ENCODE data around the gene GCKR.

GCKR gene

DNA sequence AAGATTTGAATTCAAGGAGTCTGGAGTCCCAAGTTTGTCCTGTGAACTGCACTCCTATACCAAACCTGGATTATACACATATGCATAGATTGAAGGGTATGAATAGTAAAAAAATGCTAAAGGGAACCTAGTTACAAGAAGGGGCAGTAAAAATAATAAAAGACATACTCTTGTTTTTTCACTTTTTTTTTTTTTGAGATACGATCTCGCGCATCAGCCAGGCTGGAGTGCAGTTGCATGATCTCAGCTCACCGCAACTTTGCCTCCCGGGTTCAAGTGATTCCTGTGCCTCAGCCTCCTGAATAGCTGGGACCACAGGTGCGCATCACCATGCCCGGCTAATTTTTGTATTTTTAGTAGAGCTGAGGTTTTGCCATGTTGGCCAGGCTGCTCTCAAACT is 32.2 kb upstream of the GCKR start:
- TF ChIP-seq POLR2A (IDR thresholded peaks at IDR 0.05; ENCODE audit: extremely low read depth, insufficient read length) (no peak), MYC (IDR thresholded peaks at IDR 0.05; ENCODE audit: low read depth, low read length) (no peak)
- TF ChIP-seq, protein P1, sequence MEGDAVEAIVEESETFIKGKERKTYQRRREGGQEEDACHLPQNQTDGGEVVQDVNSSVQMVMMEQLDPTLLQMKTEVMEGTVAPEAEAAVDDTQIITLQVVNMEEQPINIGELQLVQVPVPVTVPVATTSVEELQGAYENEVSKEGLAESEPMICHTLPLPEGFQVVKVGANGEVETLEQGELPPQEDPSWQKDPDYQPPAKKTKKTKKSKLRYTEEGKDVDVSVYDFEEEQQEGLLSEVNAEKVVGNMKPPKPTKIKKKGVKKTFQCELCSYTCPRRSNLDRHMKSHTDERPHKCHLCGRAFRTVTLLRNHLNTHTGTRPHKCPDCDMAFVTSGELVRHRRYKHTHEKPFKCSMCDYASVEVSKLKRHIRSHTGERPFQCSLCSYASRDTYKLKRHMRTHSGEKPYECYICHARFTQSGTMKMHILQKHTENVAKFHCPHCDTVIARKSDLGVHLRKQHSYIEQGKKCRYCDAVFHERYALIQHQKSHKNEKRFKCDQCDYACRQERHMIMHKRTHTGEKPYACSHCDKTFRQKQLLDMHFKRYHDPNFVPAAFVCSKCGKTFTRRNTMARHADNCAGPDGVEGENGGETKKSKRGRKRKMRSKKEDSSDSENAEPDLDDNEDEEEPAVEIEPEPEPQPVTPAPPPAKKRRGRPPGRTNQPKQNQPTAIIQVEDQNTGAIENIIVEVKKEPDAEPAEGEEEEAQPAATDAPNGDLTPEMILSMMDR (IDR thresholded peaks at IDR 0.05; ENCODE audit: low read depth, low read length) = no peak
- TF ChIP-seq, protein P2, sequence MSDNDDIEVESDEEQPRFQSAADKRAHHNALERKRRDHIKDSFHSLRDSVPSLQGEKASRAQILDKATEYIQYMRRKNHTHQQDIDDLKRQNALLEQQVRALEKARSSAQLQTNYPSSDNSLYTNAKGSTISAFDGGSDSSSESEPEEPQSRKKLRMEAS (IDR thresholded peaks at IDR 0.05; ENCODE audit: low read depth, low read length) = no peak
- H3K4me3 ChIP-seq (ENCODE audit: low read depth, low read length) = no peak overlapping the region
- DNase-seq (ENCODE audit: low read depth) = no peak

DNA sequence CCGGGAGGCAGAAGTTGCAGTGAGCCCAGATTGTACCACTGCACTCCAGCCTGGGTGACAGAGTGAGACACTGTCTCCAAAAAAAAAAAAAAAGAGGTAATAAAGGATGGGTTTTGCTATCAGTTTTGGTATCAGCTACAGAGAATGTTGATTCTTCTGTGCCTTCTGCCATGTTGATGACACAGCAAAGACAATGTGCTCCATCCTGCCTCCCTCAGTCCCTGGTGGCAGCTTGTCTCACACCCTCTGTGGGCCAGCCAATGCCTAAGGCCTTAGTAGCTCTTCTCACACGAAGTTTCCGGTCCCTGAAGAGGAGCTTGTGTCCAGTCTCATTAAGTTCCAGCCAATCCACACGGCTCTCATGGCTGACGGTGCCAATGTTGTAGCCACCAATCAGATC is 24.7 kb upstream of the GCKR start:
- DNase-seq (ENCODE audit: low read depth) = no peak
- H3K4me3 ChIP-seq (ENCODE audit: low read depth, low read length) = no peak overlapping the region
- TF ChIP-seq MYC (IDR thresholded peaks at IDR 0.05; ENCODE audit: low read depth, low read length) = no peak
- TF ChIP-seq, protein P2 (IDR thresholded peaks at IDR 0.05; ENCODE audit: low read depth, low read length) = no peak
- TF ChIP-seq POLR2A (IDR thresholded peaks at IDR 0.05; ENCODE audit: extremely low read depth, insufficient read length) = no peak
- TF ChIP-seq, protein P1 (IDR thresholded peaks at IDR 0.05; ENCODE audit: low read depth, low read length) = no peak

DNA sequence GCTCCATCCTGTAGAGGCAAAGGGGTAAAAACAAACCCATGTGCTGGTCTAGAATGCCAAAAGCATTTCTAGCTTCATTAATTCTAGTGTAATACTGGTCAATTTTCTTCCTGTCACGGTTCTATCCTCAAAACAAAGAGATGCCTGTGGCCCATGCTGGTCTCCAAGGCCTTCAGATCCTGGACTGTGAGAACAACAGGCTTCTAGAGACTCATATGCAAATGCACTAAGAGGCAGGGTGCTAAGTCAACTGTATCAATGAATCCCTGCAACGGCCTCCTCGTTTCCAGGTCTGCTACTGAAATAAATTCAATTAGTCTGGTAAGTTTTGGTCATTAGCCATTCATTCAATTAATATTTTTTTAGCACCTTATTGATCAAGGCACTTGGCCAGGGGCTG is 11.1 kb upstream of the GCKR start:
- TF ChIP-seq MYC (IDR thresholded peaks at IDR 0.05; ENCODE audit: low read depth, low read length) (no peak), POLR2A (IDR thresholded peaks at IDR 0.05; ENCODE audit: extremely low read depth, insufficient read length) (no peak)
- TF ChIP-seq, protein P1 (IDR thresholded peaks at IDR 0.05; ENCODE audit: low read depth, low read length) = no peak
- TF ChIP-seq, protein P2 (IDR thresholded peaks at IDR 0.05; ENCODE audit: low read depth, low read length) = no peak
- no peak overlapping the region for H3K4me3 ChIP-seq (ENCODE audit: low read depth, low read length)
- DNase-seq (ENCODE audit: low read depth) = no peak

DNA sequence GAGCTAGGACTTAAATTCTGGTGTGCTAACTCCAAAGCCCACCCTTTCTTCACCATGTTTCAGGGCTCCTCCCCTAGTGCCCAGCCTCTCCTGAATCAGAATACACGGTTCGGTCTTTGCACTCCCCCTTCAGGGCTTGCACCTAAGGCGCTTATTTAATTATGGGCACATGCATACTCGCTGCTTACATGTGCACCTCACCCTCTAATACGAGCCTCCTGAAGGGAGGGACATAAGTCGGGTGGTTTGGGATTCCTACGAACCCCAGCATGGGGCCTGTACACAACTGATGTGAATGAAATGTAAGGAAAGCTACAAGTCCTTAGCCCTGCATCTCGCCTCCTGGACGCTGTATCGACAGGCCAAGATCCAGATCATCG is 7.5 kb upstream of the GCKR start:
- peak overlapping the region; percentile 96 for H3K4me3 ChIP-seq (ENCODE audit: low read depth, low read length)
- peak; percentile 50 for DNase-seq (ENCODE audit: low read depth)
- TF ChIP-seq, protein P2 (IDR thresholded peaks at IDR 0.05; ENCODE audit: low read depth, low read length) = no peak
- TF ChIP-seq, protein P1 (IDR thresholded peaks at IDR 0.05; ENCODE audit: low read depth, low read length) = no peak
- TF ChIP-seq MYC (IDR thresholded peaks at IDR 0.05; ENCODE audit: low read depth, low read length) = no peak
- no peak for TF ChIP-seq POLR2A (IDR thresholded peaks at IDR 0.05; ENCODE audit: extremely low read depth, insufficient read length)

DNA sequence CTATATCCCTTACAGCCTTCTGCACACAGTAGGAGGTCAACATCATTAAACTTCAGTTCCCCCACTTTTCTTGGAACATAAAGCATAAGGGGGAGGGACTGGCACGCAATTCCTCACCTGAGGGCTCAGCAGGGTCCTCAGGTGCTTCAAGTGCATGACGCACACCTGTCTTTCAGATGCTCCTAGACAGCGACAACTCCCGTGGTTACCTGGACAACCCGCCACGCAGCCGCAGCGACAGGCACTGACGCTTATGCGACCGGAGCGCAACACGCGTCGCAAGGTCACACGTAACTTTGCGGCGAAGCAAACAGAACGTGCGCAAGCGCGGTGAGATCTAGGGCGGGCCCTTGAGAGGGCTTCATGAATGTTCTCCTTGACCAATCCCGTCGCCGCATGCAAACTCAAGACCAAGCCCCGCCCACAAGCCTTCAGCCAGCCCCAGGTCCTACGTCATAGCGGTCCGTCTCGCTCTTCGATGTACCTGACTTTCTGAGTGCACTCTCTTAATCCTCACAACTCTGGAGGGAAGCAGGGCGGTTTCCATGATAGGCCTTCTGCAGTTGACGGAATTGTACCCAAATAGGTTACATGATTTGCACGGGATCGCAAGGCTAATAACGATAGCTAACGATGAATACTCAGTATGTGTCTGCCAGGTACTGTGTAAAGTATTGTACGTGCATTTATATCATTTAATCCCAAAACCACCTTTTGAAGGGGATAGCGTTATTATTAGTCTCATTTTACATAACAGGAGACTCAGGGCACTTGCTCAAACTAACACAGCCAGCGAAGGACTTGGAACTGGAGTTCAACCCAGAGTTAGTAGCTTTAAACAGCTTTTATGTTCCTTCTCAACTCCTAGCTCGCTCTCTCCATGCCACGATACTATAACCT is 6.9 kb upstream of the GCKR start, which contains the start of gene IFT172:
IFT172 (minus strand) TSS at position 246 of the 900 bp plus-strand sequence; CDS start at position 156, 90 bp downstream.
- peak; percentile 100 for DNase-seq (ENCODE audit: low read depth)

More for the DNA sequence above, 6.9 kb upstream of the GCKR start, which contains the start of gene IFT172:
- TF ChIP-seq, protein P2 (IDR thresholded peaks at IDR 0.05; ENCODE audit: low read depth, low read length) = peak; percentile 91
- peak; percentile 75 for TF ChIP-seq MYC (IDR thresholded peaks at IDR 0.05; ENCODE audit: low read depth, low read length)
- TF ChIP-seq, protein P1 (IDR thresholded peaks at IDR 0.05; ENCODE audit: low read depth, low read length) = no peak
- peak; percentile 75 for TF ChIP-seq POLR2A (IDR thresholded peaks at IDR 0.05; ENCODE audit: extremely low read depth, insufficient read length)
- peak within 1 kb of the TSS; percentile 96 for H3K4me3 ChIP-seq (ENCODE audit: low read depth, low read length)

All from NB4 (cell line).